GM10266 (cell line): ENCODE data around the gene ANKRD63.
A peak's percentile ranks its signal among the peaks of the same experiment; 100 is the strongest.

Experiments used
- DNase-seq: peaks from one replicate; pipeline ENCODE4 v3.0.0; 2012; ENCODE audit errors: extremely low spot score
- CTCF ChIP-seq: IDR thresholded peaks from 2 replicates; pipeline ENCODE4 v1.5.1; 2012; ENCODE audit warnings: mild to moderate bottlenecking, low read depth; ENCODE audit not compliant: control insufficient read depth, insufficient read depth; ENCODE audit errors: missing control alignments

The ANKRD63 gene

GRCh38 chr15:40314723-40315276, 31.9 kb upstream of the ANKRD63 start:
- no peak for DNase-seq
- no peak for TF ChIP-seq CTCF

DNA sequence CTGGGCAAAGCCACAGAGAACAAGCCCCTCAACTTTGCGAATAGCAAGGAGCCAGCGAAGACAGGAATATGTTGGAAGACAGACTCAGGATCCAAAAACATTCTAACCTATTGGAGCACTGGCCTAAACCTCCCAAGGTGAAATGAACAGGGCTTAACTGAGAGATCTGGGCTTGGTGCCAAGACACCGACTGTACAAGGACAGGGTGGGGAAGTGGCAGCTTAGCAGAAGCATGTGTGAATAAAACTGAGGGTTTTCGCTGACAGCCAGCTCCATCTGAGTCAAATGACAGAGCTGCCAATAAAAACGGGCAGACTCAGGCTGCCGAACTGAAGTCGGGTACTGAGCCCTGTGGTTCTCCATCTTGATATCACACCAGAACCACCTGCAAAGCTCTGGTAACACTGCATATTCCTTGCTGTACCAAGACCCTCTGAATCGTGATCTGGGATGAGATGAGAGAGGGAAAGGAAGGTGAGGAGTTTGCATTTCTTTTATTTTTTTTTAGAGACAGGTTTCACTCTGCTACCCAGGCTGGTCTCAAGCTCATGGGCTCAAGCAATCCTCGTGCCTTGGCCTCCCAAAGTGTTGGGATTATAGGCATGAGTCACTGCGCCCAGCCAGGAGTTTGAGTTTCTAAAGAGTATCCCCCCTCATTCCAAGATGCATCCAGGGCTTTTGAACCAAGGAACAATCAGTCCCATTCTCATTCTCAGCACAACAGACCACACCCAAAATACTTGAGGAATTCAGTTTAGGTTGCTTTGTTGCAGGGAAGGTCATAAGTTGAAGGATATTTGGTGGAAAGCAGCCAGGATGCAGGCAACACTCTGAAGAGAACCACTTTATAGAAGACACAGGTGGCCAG, 30.9 kb upstream of the ANKRD63 start:
- DNase-seq = no peak
- TF ChIP-seq CTCF = no peak

DNA sequence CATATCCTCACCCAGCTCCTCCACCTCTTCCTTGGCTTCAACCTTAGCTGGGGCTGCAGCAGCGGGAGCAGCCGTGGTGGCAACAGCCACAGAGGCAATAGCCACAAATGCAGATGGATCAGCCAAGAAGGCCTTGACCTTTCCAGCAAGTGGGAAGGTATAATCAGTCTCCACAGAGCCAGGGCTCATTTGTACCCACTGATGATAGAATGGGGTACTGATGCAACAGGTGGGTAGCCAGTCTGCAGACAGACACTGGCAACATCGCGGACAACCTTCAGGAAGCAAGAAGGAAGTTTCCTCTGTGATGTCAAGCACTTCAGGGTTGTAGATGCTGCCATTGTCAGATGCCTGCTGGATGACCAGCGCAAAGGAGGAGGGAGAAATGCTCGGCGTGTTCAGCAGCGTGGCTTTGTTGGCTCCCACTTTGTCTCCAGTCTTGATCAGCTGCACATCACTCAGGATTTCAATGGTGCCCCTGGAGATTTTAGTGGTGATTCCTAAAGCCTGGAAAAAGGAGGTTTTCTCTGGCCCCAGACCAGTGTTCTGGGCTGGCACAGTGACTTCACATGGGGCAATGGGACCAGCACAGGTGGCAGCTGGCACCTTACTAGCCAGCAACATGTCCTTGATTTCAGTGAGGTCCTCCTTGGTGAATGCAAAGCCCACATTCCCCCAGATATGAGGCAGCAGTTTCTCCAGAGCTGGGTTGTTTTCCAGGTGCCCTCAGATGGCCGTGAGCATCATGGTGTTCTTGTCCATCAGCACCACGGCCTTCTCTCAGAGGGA, 29.7 kb upstream of the ANKRD63 start:
- no peak for TF ChIP-seq CTCF
- DNase-seq = no peak

GRCh38 chr15:40310993-40311392, 28.1 kb upstream of the ANKRD63 start:
- no peak for TF ChIP-seq CTCF
- DNase-seq = no peak

GRCh38 chr15:40310001-40310959, 27.4 kb upstream of the ANKRD63 start:
- peak; percentile 62 for DNase-seq

More at GRCh38 chr15:40310001-40310959, 27.4 kb upstream of the ANKRD63 start:
- peak; percentile 87 for TF ChIP-seq CTCF
